Erythroblast (primary cell): ENCODE results near the gene IL25.
"Not testable (repeated sequence)": the region's sequence is repeated elsewhere in the genome, so short reads cannot be mapped to it uniquely, and the experiment has no call there.

Experiments
- DNase-seq, 2 experiments: peaks; one replicate each; lab custom pipeline; 2025; lab: John Stamatoyannopoulos, UW
- GATA1 ChIP-seq: IDR thresholded peaks from 2 replicates; pipeline ENCODE4 v1.6.1; 2011; ENCODE audit warnings: low read depth, mild to moderate bottlenecking, control low read depth, low read length, moderate library complexity
- POLR2A ChIP-seq: IDR thresholded peaks from 2 replicates; pipeline ENCODE4 v1.6.1; 2011; ENCODE audit warnings: mild to moderate bottlenecking, low read length

Gene IL25

GRCh38 chr14:23384364-23385080 lies 11.9 kb downstream of the IL25 start:
- TF ChIP-seq GATA1 (no peak), POLR2A (no peak)
- DNase-seq: no peak

DNA sequence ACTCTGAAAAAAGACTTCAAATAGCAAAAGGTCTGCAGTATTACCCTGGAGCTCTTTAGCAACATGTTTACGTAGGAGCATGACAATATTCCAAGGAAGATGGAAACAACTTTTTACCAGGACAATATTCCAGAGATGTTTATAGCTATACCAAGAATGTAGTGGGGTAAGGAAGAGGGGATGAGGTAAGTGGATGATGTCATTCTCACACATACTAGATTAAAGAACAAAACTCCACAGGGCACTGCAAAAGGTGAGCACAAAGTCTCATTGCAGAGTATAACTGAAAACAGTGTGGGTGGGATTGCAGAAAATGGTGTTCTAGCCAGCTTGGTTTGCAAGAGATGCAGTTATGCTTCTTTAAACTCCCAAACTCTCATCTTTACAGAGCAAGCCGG lies 12.6 kb downstream of the IL25 start:
- no peak for TF ChIP-seq POLR2A
- no peak for TF ChIP-seq GATA1
- no peak for DNase-seq

DNA sequence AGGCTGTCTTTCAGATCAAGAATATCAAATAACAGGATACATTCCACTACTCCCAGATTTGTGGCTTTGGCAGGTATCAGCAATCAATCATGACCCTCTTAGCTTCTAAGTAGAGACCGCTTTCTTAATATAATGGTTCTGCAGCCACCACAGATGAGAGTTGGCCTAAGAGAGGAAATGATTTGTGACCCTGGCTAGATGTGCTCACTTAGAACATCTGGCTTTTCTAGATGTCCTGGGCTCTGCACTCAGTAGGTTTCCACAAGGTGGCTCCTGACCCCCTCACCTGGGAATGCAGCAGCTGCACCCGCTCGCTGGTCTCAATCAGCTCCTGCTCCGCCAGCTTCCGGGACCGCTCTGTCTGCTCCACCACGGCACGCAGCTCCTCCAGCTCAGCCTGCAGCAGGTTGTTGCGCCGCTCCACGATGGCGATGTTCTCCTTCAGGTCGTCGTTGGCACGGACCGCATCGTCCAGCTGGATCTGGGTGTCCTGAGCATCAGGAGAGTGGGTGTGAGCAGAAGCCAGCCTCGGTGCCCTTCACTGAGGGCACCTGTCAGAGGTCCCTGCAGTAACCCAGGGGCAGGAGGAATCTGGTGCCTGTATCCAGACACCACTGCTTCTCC lies 13.1 kb downstream of the IL25 start:
- TF ChIP-seq GATA1: no peak
- DNase-seq: no peak

- not testable (repeated sequence) for DNase-seq
Observed at GRCh38 chr14:23386266-23386657, 13.7 kb downstream of the IL25 start.

DNA sequence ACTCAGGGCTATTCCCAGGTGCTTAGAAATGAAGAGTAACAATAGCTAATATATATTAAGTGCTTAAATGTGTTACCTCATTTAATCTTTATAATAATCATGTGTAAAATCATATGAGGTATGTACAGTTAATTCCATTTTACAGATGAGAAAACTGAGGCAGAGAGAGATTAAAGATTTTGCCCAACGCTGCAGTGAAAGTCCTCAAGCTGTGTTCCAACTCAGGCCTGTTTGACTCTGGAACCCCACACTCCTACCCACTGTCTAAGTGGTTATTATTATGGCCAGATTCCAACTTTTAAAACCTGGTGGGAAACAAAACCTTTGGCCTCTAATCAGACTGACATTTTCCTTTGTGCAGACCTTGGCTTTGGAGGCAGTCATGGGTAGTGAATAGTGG lies 14.4 kb downstream of the IL25 start:
- no peak for TF ChIP-seq GATA1
- no peak for TF ChIP-seq POLR2A
- DNase-seq: no peak

DNA sequence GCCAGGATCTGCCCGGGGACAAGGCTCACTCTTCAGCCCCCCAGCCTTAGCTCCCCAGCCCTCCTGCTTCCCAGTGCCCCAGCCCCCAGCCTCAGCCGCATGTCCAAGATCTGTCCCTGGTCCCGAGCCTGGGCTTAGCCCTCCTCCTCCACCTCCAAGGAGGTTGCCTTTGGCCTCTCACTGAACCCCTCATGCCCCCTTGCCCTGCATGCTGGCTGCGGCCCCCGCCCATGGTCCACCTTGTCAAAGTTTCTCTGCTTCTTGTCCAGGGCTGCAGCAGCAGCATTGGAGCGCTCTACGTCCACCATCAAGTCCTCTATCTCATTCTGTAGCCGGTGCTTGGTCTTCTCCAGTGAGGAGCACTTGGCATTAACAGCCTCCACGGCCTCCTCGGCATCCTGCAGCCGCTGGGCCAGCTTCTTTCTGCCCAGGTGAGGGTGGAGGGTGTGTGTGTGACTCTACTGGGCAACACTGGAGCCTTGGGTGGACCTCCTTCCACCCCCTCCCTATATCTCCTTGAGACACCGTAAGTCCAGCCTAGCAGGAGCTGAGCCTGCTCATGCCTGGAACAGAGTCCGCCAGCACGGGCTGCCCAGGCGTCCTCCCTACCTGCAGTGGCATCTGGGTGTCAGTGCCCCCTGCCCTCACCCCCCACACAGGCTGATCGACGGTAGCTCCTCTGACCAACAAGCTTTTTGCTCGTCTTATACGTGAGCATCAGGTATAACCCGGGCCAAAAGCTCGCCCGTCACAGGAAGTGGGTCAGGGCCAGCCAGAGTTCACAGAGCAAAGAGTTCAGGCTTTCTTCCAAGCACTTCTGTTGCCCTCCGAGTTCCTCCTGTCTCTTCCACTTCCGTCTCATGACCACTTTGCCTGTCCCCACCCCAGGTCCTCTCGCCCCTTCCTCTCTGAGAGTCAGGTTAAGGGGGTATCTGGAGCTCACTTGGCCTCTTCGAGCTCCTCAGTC lies 15.6 kb downstream of the IL25 start:
- no peak for DNase-seq
- TF ChIP-seq POLR2A: no peak
- no peak for TF ChIP-seq GATA1

DNA sequence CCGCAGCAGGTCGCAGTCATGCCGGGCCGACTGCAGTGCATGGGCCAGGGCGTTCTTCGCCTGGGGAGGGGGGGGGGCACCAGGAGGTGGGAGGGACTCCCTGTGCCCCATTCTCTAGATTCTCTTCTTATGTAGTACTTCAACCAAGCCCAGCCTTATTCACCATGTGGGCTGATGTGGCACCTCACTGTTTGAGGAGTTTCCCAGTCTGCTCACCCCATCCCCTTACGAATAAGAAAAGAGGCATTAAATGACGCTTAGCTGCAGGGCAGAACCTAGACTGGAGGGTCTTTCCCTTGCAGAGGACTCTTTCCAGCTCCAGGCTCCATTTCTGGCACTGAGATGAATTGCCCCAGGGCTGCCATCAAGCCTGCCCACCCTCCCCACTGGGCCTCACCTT lies 16.4 kb downstream of the IL25 start:
- TF ChIP-seq POLR2A (no peak), GATA1 (no peak)
- no peak for DNase-seq

GRCh38 chr14:23389396-23389795 lies 16.8 kb downstream of the IL25 start:
- TF ChIP-seq GATA1 (no peak), POLR2A (no peak)
- no peak for DNase-seq

GRCh38 chr14:23389871-23390270 lies 17.3 kb downstream of the IL25 start:
- DNase-seq: not testable (repeated sequence)

- TF ChIP-seq GATA1 (no peak), POLR2A (no peak)
- no peak for DNase-seq
Observed at GRCh38 chr14:23392613-23393012, 20.0 kb downstream of the IL25 start.

GRCh38 chr14:23396126-23396525 lies 23.5 kb downstream of the IL25 start:
- no peak for TF ChIP-seq GATA1
- no peak for TF ChIP-seq POLR2A
- DNase-seq: no peak

DNA sequence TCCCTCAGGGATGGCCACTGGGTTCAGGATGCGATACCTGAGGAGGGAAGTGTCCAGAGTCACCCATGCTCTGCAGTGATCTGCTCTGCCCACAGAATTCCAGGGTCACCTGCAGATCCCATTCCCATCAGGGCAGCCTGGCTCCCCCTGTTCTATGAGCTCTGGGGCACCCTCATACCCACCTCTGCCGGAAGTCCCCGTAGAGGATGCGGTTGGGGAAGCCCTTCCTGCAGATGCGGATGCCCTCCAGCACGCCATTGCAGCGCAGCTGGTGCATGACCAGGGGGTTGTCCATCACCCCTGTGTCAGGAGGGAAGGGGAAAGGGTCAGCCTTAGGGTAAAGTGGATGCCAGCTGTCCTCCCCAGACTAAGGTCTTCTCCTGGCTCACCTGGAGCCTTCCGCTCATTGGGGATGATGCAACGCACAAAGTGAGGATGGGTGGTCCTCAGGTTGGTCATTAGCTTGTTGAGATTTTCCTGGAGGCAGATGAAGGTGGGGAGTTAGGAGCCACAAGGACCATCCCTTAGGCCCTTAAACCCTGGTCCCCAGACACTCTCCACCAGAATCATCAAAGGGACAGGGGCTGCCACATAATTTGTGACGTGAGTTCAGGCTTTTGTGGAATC lies 24.3 kb downstream of the IL25 start:
- DNase-seq: no peak
- TF ChIP-seq GATA1 (no peak), POLR2A (no peak)

GRCh38 chr14:23398348-23398747 lies 25.7 kb downstream of the IL25 start:
- no peak for DNase-seq
- TF ChIP-seq POLR2A (no peak), GATA1 (no peak)

DNA sequence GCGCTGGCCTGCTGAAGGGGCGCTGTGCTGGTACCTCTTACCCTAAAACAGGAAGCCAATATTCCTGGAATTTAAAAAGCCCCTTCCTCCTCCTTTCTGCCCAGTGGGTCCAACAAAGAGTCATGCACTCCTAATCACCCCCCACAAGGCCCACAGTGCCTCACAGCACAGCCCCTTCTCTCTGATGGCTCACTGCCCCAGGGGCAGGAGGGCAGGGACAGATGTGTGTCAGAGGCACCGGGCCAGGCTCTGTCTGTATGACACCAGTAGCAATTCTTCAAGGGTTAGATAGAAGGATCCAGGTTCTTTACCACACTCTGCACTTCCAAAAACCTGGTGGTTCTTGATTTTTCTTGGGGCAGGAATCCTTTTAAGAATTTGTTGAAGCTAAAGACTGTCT lies 26.5 kb downstream of the IL25 start:
- DNase-seq: no peak
- TF ChIP-seq GATA1 (no peak), POLR2A (no peak)

- no peak for TF ChIP-seq GATA1
- TF ChIP-seq POLR2A: no peak
Observed at GRCh38 chr14:23399591-23399990, 27.0 kb downstream of the IL25 start.

GRCh38 chr14:23400496-23401149 lies 28.0 kb downstream of the IL25 start:
- DNase-seq: not testable (repeated sequence)

More at GRCh38 chr14:23399591-23399990, 27.0 kb downstream of the IL25 start:
- DNase-seq: no peak
